Tibial artery (tissue), 4 donors: ENCODE data around the gene NPEPL1.

Source experiments
- DNase-seq, 2 donors: peaks; one replicate each; pipeline ENCODE4 v3.0.0-alpha.2; 2019
- H3K27ac ChIP-seq, 2 donors: fragments of 200-600 bp; sonication (generic) in 1 of 2; 1 replicate in 1 of 2; 2 replicates in 1 of 2; pipeline ENCODE4 v1.5.1; 2018 to 2019; ENCODE audit warnings: mild to moderate bottlenecking in 1 of 2
- H3K27me3 ChIP-seq, 2 donors: fragments of 200-600 bp; sonication (generic) in 1 of 2; one replicate each; pipeline versions ENCODE4 v1.5.1 to v1.6.0; 2016 to 2019
- H3K36me3 ChIP-seq, 3 donors: fragments of 200-600 bp; sonication (generic) in 2 of 3; one replicate each; pipeline ENCODE4 v1.5.1; 2016 to 2019; ENCODE audit warnings: mild to moderate bottlenecking in 2 of 3
- H3K4me1 ChIP-seq, 4 donors: fragments of 200-600 bp; sonication (generic) in 2 of 4; 1 replicate in 3 of 4; 2 replicates in 1 of 4; pipeline ENCODE4 v1.5.1; 2016 to 2019
- H3K4me3 ChIP-seq, 2 donors: fragments of 200-600 bp; sonication (generic) in 1 of 2; 1 replicate in 1 of 2; 2 replicates in 1 of 2; pipeline ENCODE4 v1.5.1; 2018 to 2019; ENCODE audit warnings: mild to moderate bottlenecking in 2 of 2
- H3K9me3 ChIP-seq, 3 donors: fragments of 200-600 bp; sonication (generic) in 1 of 3; one replicate each; pipeline ENCODE4 v1.5.1; 2016 to 2019
- intact Hi-C: fragments of 100-400 bp; cut with DNase I; formaldehyde crosslinking; loops from one replicate; pipeline ENCODE4 v1.15.0; 2023; ENCODE audit warnings: low total_unique reads
- TF ChIP-seq, protein P1 (sequence below), 2 experiments: fragments of 200-600 bp in 1 of 2; fragments of 450-650 bp in 1 of 2; IDR thresholded peaks; one replicate each; pipeline ENCODE4 v1.5.1; 2017 to 2019; ENCODE audit warnings: antibody characterized with exemption in 2 of 2, mild to moderate bottlenecking in 1 of 2, moderate library complexity in 1 of 2

The NPEPL1 gene

DNA sequence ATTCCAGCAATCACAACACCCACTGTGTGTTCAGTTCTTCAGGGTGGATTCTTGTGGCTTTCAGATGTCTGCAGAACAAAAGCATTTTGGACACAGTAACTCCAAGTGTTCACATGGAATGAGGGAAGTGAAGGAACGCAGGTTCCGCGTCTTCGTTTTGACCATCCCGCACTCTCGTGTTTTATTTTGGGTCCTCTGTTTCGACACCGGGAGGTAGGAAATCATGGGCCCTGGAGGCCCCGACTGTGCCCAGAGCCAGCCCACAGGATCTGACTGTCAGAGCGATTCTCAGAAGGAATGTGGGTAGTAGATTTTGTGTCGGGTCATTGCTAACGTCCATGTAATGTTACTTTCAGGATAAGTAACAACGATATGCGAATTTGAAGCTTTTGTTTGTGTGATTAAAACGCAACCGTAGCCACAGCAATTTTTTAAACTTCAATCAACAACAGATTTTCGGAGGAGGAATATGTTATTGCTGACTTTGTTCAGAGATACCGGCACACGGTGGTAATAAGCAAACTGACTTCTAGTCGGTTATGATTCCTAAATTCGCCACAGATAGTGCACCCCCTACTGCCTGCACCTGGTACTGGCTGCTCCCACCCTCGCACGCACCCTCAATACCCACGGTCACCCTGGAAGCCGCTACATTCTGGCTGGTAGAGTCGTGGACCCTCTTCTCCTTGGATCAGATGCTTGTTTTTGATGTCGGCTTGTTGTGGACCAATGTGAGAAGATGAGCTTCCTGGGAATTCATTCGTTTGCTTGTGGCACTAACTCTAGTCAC, 10.5 kb downstream of the NPEPL1 start:
- Histone ChIP-seq H3K9me3 (no peaks in the 10 kb centered on the region), H3K36me3 (peaks cover 58 to 97% (median 80%) of the 10 kb centered on the region in 3 donors), H3K4me3 (no peak overlapping the region)

GRCh38 chr20:58703765-58704371, 11.3 kb downstream of the NPEPL1 start:
- Histone ChIP-seq H3K27me3 (no peaks in the 10 kb centered on the region), H3K4me1 (no peaks in the 10 kb centered on the region), H3K9me3 (no peaks in the 10 kb centered on the region), H3K4me3 (no peak overlapping the region), H3K27ac (no peak overlapping the region), H3K36me3 (peaks cover 52 to 97% (median 79%) of the 10 kb centered on the region in 3 donors)
- intact Hi-C loops, result no loop called here
- no peak for DNase-seq
- TF ChIP-seq, protein P1, sequence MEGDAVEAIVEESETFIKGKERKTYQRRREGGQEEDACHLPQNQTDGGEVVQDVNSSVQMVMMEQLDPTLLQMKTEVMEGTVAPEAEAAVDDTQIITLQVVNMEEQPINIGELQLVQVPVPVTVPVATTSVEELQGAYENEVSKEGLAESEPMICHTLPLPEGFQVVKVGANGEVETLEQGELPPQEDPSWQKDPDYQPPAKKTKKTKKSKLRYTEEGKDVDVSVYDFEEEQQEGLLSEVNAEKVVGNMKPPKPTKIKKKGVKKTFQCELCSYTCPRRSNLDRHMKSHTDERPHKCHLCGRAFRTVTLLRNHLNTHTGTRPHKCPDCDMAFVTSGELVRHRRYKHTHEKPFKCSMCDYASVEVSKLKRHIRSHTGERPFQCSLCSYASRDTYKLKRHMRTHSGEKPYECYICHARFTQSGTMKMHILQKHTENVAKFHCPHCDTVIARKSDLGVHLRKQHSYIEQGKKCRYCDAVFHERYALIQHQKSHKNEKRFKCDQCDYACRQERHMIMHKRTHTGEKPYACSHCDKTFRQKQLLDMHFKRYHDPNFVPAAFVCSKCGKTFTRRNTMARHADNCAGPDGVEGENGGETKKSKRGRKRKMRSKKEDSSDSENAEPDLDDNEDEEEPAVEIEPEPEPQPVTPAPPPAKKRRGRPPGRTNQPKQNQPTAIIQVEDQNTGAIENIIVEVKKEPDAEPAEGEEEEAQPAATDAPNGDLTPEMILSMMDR (IDR thresholded peaks at IDR 0.05), result no peak

More for the DNA sequence above, 10.5 kb downstream of the NPEPL1 start:
- Histone ChIP-seq H3K4me1 (no peaks in the 10 kb centered on the region), H3K27ac (no peak overlapping the region), H3K27me3 (no peaks in the 10 kb centered on the region)
- intact Hi-C loops, result no loop called here
- TF ChIP-seq, protein P1 (IDR thresholded peaks at IDR 0.05), result no peak
- no peak for DNase-seq

- Histone ChIP-seq H3K27me3 (no peaks in the 10 kb centered on the region), H3K4me3 (no peak overlapping the region), H3K27ac (no peak overlapping the region), H3K36me3 (peaks cover 40 to 94% (median 66%) of the 10 kb centered on the region in 3 donors), H3K4me1 (no peaks in the 10 kb centered on the region), H3K9me3 (no peaks in the 10 kb centered on the region)
- DNase-seq, result no peak
- intact Hi-C loops, result no loop called here
- TF ChIP-seq, protein P1 (IDR thresholded peaks at IDR 0.05), result no peak
Observed at GRCh38 chr20:58705208-58705926, 12.8 kb downstream of the NPEPL1 start.

- Histone ChIP-seq H3K27ac (no peak overlapping the region), H3K27me3 (no peaks in the 10 kb centered on the region), H3K9me3 (no peaks in the 10 kb centered on the region), H3K36me3 (peaks cover 40 to 89% (median 61%) of the 10 kb centered on the region in 3 donors), H3K4me1 (no peaks in the 10 kb centered on the region), H3K4me3 (no peak overlapping the region)
- TF ChIP-seq, protein P1 (IDR thresholded peaks at IDR 0.05), result no peak
- DNase-seq, result peak in 1 of 2 donors; percentile 47
- intact Hi-C loops, result no loop called here
Observed at GRCh38 chr20:58706150-58706892, 13.7 kb downstream of the NPEPL1 start.

GRCh38 chr20:58706975-58707681, 14.5 kb downstream of the NPEPL1 start:
- Histone ChIP-seq H3K4me1 (no peaks in the 10 kb centered on the region), H3K9me3 (no peaks in the 10 kb centered on the region), H3K27me3 (no peaks in the 10 kb centered on the region), H3K4me3 (no peak overlapping the region), H3K36me3 (peaks cover 34 to 80% (median 53%) of the 10 kb centered on the region in 3 donors), H3K27ac (no peak overlapping the region)
- TF ChIP-seq, protein P1 (IDR thresholded peaks at IDR 0.05), result no peak
- intact Hi-C loops, result no loop called here
- peak in 1 of 2 donors; percentile 57 for DNase-seq
